ENCODE results near the gene MDM2.
A peak's percentile ranks its signal among the peaks of the same experiment; 100 is the strongest.
"Not testable (repeated sequence)": the region's sequence is repeated elsewhere in the genome, so short reads cannot be mapped to it uniquely, and the experiment has no call there.

DNA sequence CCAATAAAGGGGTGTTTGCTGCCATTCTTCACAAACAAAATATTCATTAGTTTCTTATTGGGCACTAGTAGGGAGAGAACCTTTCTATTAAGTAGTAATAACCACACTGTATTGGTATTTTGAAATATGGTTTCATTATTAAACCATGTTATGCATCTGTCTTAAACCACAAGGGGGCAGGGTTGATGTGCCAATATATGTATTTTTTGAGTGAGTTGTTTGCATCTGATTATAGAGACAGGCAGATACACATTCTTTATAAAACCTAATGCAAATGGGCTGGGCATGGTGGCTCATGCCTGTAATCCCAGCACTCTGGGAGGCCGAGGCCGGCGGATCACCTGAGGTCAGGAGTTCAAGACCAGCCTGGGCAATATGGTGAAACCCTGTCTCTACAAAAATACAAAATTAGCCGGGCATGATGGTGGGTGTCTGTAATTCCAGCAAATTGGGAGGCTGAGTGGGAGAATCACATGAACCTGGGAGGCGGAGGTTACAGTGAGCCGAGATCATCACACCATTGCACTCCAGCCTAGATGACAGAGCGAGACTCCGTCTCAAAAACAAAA lies 56.0 kb downstream of the MDM2 start:
- not testable (repeated sequence) for TF ChIP-seq POLR2A, EP300 (IDR thresholded peaks at IDR 0.05)
- TF ChIP-seq CTCF (IDR thresholded peaks at IDR 0.05): peak; percentile 23 to 56 (median 52)

Data from gastroesophageal sphincter (tissue), 3 donors.